ENCODE results near the gene JOSD1. TPM values are rescaled to one million over a fixed set of nuclear protein-coding genes. Genes with fewer than 3 reads are reported as not detected.

Gene JOSD1
- total RNA-seq, 1 experiment from 2014 or later, result 58.5 TPM

GRCh38 chr22:38744981-38745380 is 44.2 kb upstream of the JOSD1 start:
- H3K36me3 Mint-ChIP-seq (ENCODE audit: insufficient read depth, unreplicated experiment), result peaks cover 80% of the 10 kb centered on the region
- H3K4me1 Mint-ChIP-seq (ENCODE audit: low read depth, unreplicated experiment), result no peaks in the 10 kb centered on the region
- no peak for DNase-seq
- no peak overlapping the region for H3K4me3 Mint-ChIP-seq (ENCODE audit: low read depth, unreplicated experiment)
- intact Hi-C loops (cut with micrococcal nuclease; ENCODE audit: unreplicated experiment), result no loop called here
- CTCF ChIA-PET, result no interaction called here
- no peak for TF ChIP-seq CTCF (IDR thresholded peaks at IDR 0.05; ENCODE audit: unreplicated experiment)
- no peaks in the 10 kb centered on the region for H3K27me3 Mint-ChIP-seq (ENCODE audit: unreplicated experiment)
- H3K27ac Mint-ChIP-seq (ENCODE audit: unreplicated experiment), result no peak overlapping the region
- BruUV-seq (replicated peaks), result no TSS peak
- H3K9me3 Mint-ChIP-seq (ENCODE audit: low read depth, unreplicated experiment), result no peaks in the 10 kb centered on the region

- Mint-ChIP-seq H3K4me1 (ENCODE audit: low read depth, unreplicated experiment) (no peaks in the 10 kb centered on the region), H3K27ac (ENCODE audit: unreplicated experiment) (peak overlapping the region; percentile 60), H3K27me3 (ENCODE audit: unreplicated experiment) (no peaks in the 10 kb centered on the region), H3K9me3 (ENCODE audit: low read depth, unreplicated experiment) (no peaks in the 10 kb centered on the region), H3K36me3 (ENCODE audit: insufficient read depth, unreplicated experiment) (peaks cover 72% of the 10 kb centered on the region), H3K4me3 (ENCODE audit: low read depth, unreplicated experiment) (peak overlapping the region; percentile 30)
- CTCF ChIA-PET, result interaction anchor here (0.9 kb wide), 1 partner anchor 18 kb away, joined by 3 read pairs; no protein-coding TSS in a partner anchor
- no TSS peak for BruUV-seq (replicated peaks)
- intact Hi-C loops (cut with micrococcal nuclease; ENCODE audit: unreplicated experiment), result no loop called here
- DNase-seq, result no peak
- TF ChIP-seq CTCF (IDR thresholded peaks at IDR 0.05; ENCODE audit: unreplicated experiment), result no peak
Observed at GRCh38 chr22:38742176-38742942, 41.6 kb upstream of the JOSD1 start.

- no peak for TF ChIP-seq CTCF (IDR thresholded peaks at IDR 0.05; ENCODE audit: unreplicated experiment)
- DNase-seq, result no peak
- Mint-ChIP-seq H3K36me3 (ENCODE audit: insufficient read depth, unreplicated experiment) (peaks cover 70% of the 10 kb centered on the region), H3K4me3 (ENCODE audit: low read depth, unreplicated experiment) (no peak overlapping the region), H3K4me1 (ENCODE audit: low read depth, unreplicated experiment) (no peaks in the 10 kb centered on the region), H3K27me3 (ENCODE audit: unreplicated experiment) (no peaks in the 10 kb centered on the region), H3K27ac (ENCODE audit: unreplicated experiment) (no peak overlapping the region), H3K9me3 (ENCODE audit: low read depth, unreplicated experiment) (no peaks in the 10 kb centered on the region)
- CTCF ChIA-PET, result no interaction called here
- BruUV-seq (replicated peaks), result no TSS peak
- intact Hi-C loops (cut with micrococcal nuclease; ENCODE audit: unreplicated experiment), result no loop called here
Observed at GRCh38 chr22:38741576-38741975, 40.8 kb upstream of the JOSD1 start.

- no TSS peak for BruUV-seq (replicated peaks)
- CTCF ChIA-PET, result no interaction called here
- H3K27me3 Mint-ChIP-seq (ENCODE audit: unreplicated experiment), result no peaks in the 10 kb centered on the region
- H3K4me1 Mint-ChIP-seq (ENCODE audit: low read depth, unreplicated experiment), result no peaks in the 10 kb centered on the region
- intact Hi-C loops (cut with micrococcal nuclease; ENCODE audit: unreplicated experiment), result no loop called here
- peaks cover 69% of the 10 kb centered on the region for H3K36me3 Mint-ChIP-seq (ENCODE audit: insufficient read depth, unreplicated experiment)
- no peaks in the 10 kb centered on the region for H3K9me3 Mint-ChIP-seq (ENCODE audit: low read depth, unreplicated experiment)
- no peak overlapping the region for H3K4me3 Mint-ChIP-seq (ENCODE audit: low read depth, unreplicated experiment)
- H3K27ac Mint-ChIP-seq (ENCODE audit: unreplicated experiment), result no peak overlapping the region
- no peak for DNase-seq
- no peak for TF ChIP-seq CTCF (IDR thresholded peaks at IDR 0.05; ENCODE audit: unreplicated experiment)
Observed at GRCh38 chr22:38741166-38741565, 40.4 kb upstream of the JOSD1 start.

Data from Calu3 (cell line).